Lung microvascular endothelial cell (primary cell): Measurements from ENCODE around the gene PBRM1. TPM values are rescaled to one million over a fixed set of nuclear protein-coding genes. Genes with fewer than 3 reads are reported as not detected.
"Not testable (repeated sequence)": the region's sequence is repeated elsewhere in the genome, so short reads cannot be mapped to it uniquely, and the experiment has no call there.

Source experiments
- DNase-seq, 2 donors: peaks; one replicate each; pipeline versions ENCODE4 v3.0.0 to v3.0.0-alpha.2; 2010; ENCODE audit warnings: low read depth in 2 of 2
- total RNA-seq: library from RNA; depleted of rRNA; stranded (reverse); fragments of >200 nt; gene quantifications from 2 replicates; pipeline ENCODE4 v1.2.1, GENCODE V29; 2014

The PBRM1 gene
- total RNA-seq, 1 donor from 2014 or later: 53.2 TPM

GRCh38 chr3:52536369-52537164, 149.1 kb downstream of the PBRM1 start, which contains the start of gene UQCC5:
Gene UQCC5, plus strand, starts transcription at chr3:52536605. Its CDS starts 151 bp downstream, at chr3:52536756.
- DNase-seq: peak; percentile 99

- DNase-seq: no peak
Observed at GRCh38 chr3:52536112-52536368, 149.7 kb downstream of the PBRM1 start.

GRCh38 chr3:52535411-52536111, 150.2 kb downstream of the PBRM1 start:
- DNase-seq: no peak

DNA sequence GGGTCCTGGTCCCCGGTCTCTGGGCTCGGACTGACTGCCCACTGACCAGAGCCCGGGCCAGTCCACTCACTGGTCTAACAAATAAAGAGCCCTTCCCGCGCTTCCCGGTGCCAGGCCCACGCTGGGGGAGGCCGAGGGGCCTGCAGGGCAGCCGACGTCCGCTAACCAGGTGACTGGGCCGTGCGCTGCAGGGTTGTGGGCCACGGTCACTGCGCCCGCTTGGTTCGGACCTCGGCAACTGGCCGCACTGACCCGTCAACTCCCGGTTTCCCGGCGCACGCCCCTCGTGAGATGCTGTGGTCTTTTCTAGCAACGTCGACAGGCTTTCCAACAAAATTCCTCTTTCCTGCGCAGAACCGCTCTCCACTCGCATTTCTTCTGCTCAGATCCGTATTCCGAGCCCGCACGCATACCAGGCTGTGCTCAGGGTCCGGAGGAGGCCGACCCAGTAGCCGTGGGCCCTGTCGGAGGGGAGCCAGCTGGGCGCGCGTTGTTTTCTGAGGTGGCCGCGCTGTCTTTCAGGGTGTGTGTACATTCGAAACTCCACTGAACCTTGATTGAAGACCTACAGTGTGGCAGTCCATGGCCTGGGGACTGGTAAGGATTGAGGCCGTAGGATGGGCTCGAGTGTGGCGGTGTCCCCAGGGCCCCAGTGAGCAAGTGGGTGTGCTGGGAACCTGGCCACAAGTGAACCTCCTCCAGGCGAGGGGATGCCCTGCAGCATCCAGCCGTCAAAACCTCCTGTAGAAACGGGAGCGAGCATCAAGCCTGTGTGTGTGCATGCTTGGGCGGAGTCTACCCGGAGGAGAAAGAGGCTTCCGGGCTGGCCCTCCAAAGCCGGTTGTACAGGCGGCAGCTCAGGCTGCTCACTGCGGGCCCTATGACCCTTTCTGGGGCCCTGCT, 151.2 kb downstream of the PBRM1 start:
- peak in 1 of 2 donors; percentile 36 for DNase-seq

DNA sequence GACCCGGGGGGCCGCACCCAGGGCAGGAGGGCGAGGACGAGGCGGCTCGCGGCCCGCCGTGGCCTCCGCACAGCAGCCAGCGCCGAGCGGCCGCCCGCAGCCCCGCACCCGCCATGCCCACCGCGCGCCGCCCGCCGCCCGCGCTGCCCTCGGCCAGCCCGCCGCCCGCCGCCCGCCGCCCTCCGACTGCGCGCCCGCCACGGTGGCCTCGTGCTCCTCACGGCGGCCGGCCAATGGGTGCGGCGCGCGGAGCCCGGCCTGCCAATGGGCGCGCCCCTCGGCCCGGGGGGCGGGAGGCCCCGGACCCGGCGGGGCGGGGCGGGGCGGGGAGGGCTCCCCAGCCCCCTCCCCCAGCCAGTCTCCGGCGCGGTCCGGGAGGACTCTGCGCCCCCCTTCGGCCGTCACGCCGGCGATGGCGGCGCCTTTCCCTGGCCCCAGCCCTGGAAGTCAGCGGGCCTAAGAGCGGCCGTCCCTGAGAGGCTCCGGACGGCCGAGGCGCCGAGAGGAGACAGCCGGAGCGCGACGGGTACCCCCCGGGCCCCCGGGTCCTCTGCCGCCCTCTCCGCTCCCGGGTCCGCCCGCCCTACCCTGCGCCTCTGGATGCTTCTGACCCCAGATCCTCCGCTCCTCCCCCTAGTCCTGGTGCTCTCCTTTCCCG, 152.0 kb downstream of the PBRM1 start, which contains the start of gene NT5DC2:
Gene NT5DC2 (minus strand): TSS at position 235 of the 658 bp plus-strand sequence. CDS start 120 bp downstream, at position 115.
- peak; percentile 70 to 80 for DNase-seq

DNA sequence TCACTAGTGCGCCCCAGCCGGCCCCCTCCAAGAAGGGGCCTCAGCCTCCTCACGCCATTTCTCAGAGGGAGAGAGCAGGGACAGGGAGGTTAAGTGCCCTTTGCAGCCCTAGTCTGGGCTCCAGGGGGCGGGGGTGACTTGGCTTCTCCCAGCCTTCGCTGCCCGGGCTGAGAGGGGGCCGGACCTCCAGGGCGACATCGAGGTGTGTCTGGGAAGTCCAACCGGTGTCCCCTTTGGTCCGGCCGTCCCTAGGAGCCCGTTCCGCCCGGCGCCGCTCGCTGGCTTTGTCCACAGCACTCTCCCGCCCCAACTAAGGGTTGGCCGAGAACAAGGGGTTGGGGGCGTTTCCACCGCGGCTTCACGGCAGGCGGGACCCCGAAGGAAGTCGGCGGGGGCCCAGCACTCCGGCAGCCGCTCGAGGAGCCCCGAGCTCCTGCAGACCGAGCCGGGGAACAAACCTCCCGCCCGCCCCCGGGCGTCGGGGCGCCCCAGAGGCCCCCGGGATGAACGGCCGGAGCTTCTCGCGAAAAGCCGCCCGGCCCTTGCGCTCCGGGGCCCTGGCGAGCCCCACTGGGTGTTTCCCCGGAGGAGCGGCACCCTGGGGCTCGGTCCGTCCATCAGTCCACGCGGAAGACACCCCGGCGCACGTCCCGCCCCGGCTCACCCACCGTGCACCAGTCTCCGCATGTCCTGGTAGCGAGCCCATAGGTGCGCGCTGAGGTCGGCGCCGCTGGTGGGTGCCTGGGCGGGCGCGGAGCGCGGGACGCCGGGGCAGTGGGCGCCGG, 152.7 kb downstream of the PBRM1 start:
- peak; percentile 34 to 35 for DNase-seq

- DNase-seq: peak; percentile 61 to 89
Observed at GRCh38 chr3:52532517-52532837, 153.2 kb downstream of the PBRM1 start.

GRCh38 chr3:52531860-52532516, 153.7 kb downstream of the PBRM1 start:
- DNase-seq: no peak

GRCh38 chr3:52530918-52531826, 154.5 kb downstream of the PBRM1 start:
- no peak for DNase-seq

GRCh38 chr3:52529376-52530333, 156.1 kb downstream of the PBRM1 start:
- peak; percentile 65 to 67 for DNase-seq

DNA sequence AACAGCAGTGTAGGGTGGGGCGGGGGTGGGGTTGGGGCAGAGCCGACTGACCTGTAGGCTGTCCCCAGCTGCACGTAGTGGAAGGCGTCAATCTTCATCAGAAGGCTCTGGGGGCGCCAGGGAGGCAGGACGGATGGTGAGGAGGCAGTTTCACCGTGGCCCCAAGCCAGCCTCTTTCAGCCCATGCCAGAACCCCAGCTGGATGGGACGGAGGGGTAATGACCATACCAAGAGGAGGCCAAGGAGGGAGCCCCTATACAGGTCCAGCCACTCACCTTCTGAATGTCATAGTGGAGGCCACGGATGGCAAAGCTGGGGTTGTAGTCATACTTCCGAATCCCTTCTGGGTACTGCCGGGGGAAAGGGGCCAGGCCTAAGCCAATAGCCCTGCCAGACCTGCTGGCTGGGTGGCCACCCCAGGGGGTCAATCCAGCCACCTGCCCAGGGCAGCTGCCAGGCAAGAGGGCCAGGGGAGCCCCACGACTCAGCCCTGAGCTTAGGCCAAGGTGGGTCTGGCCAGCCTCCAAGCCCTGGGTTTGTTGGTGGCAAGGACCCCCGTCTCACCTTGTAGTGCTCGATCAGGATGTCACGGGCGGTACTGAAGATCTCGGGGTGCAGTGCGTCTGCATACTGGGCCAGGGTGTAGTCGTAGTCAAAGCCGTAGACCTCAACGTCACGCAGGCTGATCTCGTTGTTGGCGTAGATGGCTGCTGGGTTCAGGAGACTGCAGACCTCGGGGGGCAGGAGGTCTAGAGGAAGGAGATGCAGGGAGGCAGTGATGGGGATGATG, 156.9 kb downstream of the PBRM1 start:
- DNase-seq: no peak

GRCh38 chr3:52527732-52528585, 157.8 kb downstream of the PBRM1 start:
- DNase-seq: no peak

GRCh38 chr3:52527039-52527731, 158.5 kb downstream of the PBRM1 start:
- no peak for DNase-seq

GRCh38 chr3:52526671-52527038, 159.1 kb downstream of the PBRM1 start:
- not testable (repeated sequence) for DNase-seq
